NCI-H2081 (cell line): ENCODE measurements around the gene STAG3.
"Not testable (repeated sequence)": the region's sequence is repeated elsewhere in the genome, so short reads cannot be mapped to it uniquely, and the experiment has no call there.

Experiments
- DNase-seq, 2 experiments: peaks; one replicate each; lab custom pipeline; 2025; lab: John Stamatoyannopoulos, UW

STAG3 gene, protein sequence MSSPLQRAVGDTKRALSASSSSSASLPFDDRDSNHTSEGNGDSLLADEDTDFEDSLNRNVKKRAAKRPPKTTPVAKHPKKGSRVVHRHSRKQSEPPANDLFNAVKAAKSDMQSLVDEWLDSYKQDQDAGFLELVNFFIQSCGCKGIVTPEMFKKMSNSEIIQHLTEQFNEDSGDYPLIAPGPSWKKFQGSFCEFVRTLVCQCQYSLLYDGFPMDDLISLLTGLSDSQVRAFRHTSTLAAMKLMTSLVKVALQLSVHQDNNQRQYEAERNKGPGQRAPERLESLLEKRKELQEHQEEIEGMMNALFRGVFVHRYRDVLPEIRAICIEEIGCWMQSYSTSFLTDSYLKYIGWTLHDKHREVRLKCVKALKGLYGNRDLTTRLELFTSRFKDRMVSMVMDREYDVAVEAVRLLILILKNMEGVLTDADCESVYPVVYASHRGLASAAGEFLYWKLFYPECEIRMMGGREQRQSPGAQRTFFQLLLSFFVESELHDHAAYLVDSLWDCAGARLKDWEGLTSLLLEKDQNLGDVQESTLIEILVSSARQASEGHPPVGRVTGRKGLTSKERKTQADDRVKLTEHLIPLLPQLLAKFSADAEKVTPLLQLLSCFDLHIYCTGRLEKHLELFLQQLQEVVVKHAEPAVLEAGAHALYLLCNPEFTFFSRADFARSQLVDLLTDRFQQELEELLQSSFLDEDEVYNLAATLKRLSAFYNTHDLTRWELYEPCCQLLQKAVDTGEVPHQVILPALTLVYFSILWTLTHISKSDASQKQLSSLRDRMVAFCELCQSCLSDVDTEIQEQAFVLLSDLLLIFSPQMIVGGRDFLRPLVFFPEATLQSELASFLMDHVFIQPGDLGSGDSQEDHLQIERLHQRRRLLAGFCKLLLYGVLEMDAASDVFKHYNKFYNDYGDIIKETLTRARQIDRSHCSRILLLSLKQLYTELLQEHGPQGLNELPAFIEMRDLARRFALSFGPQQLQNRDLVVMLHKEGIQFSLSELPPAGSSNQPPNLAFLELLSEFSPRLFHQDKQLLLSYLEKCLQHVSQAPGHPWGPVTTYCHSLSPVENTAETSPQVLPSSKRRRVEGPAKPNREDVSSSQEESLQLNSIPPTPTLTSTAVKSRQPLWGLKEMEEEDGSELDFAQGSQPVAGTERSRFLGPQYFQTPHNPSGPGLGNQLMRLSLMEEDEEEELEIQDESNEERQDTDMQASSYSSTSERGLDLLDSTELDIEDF

DNA sequence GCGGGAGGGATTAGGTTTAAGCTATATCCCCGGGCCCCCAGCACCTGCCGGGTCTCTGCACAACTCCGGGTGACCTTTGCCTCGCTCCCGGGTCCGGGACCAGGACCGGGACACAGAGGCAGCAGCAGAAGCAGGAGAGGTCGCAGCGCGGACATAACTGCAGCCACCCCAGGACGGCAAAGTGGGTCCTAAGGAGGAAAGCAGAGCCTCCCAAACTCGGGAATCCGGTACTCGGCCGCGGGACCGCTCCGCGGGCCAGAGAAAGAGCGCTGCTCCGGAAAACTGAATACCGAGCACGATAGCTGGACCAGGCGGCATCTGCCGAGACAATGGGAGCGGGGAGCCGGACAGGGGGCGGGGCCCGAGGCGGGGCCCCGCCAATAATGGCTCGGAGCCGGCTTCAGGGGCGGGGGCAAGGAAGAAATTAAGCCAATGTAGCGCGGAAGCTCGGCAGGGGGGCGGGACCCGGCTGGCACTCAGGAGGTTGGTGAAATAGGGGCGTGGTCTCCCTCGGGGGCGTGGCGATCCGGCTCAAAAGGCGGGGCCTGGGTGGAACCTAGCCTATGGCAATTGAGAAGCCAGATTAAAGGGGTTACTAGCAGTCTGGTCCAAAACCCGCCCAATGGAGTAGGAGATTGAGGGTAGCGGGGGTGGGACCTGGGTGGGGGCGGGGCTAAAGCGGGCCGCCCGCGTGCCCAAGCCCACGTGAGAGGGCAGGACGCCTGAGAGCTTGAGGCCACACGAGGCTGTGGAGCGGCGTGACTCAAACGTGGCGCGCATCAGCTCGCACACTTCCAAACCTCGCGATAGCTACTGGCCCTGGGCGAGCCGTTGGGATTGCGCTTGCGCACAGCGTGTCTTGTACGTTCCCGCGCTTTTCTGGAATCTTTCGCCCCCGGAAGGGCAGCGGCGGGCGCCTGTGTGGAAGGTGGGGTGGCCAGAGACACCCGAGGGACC lies at the start of gene STAG3, which contains the start of gene GPC2:
Gene STAG3 (plus strand): TSS at position 874 of the 957 bp plus-strand sequence. CDS start 2,639 bp downstream, outside the sequence.
Gene GPC2 (minus strand): TSS at position 337 of the 957 bp plus-strand sequence. CDS start 182 bp downstream, at position 155.
- peak; percentile 97 to 98 for DNase-seq

- no peak for DNase-seq
Observed at GRCh38 chr7:100128637-100128963, 49.1 kb upstream of the STAG3 start.

DNA sequence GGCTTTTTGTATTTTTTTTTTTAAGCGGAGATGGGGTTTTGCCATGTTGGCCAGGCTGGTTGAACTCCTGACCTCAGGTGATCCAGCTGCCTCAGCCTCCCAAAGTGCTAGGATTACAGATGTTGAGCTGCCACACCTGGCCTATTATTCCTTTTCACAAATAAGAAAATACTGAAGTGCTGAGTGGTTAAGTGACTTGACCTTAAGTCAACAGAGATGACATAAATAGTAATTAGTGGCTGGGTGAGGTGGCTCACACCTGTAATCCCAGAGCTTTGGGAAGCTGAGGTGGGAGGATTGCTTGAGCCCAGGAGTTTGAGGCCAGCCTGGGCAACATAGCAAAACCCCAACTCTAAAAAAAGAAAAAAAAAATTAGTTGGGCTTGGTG lies 47.5 kb upstream of the STAG3 start:
- DNase-seq: not testable (repeated sequence)

DNA sequence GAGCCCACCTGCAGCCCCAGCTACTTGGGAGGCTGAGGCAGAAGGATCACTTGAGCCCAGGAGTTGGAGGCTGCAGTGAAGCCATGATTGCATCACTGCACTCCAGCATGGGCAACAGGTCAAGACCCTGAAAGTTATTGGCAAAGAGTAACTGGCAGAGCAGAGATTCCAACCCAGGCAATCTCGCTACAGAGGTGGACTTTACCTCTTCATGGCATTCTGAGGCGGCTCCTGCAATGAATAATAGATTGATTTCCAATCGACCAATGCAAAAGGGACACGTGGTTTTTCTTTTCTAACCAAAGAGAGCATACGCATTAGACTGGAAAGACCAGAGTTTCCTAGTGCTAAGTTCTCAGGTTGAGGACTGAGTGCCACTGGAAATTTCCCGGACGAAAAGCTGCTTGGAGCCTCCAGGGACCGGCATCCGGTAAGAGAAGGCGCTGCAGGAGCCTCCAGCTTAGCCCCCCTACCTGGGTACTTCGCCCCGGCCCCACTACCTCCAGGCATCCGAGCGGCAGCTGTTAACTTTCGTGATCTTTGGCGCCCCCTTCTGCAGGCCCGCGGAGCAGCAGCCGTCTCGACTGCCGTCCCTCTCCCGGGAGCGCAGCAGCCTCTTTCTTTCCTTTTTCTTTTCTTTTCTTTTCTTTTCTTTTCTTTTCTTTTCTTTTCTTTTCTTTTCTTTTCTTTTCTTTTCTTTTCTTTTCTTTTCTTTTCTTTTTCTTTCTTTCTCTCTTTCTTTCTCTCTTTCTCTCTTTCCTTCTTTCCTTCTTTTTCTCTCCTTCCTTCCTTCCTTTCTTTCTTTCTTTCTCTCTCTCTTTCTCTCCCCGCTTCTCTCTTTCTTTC lies 46.9 kb upstream of the STAG3 start:
- peak; percentile 82 to 92 for DNase-seq

DNA sequence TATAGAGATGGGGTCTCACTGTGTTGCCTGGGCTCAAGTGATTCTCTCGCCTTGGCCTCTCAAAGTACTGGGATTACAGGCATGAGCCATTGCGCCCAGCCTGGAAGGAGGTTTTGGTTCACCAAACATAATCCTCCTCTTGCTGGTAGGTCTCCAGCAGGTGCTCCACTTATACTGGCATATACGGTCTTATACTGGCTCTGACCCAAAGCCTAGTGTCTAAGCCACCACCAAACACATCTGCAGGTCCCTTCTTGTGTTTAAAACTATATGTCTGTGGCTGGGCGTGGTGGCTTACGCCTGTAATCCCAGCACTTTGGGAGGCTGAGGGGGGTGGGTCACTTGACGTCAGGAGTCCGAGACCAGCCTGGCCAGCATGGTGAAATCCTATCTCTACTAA lies 45.6 kb upstream of the STAG3 start:
- peak in 1 of 2 experiments; percentile 31 for DNase-seq

GRCh38 chr7:100132697-100133151 lies 45.0 kb upstream of the STAG3 start:
- DNase-seq: peak; percentile 77 to 79

GRCh38 chr7:100137851-100138760 lies 39.6 kb upstream of the STAG3 start:
- DNase-seq: peak in 1 of 2 experiments; percentile 33

DNA sequence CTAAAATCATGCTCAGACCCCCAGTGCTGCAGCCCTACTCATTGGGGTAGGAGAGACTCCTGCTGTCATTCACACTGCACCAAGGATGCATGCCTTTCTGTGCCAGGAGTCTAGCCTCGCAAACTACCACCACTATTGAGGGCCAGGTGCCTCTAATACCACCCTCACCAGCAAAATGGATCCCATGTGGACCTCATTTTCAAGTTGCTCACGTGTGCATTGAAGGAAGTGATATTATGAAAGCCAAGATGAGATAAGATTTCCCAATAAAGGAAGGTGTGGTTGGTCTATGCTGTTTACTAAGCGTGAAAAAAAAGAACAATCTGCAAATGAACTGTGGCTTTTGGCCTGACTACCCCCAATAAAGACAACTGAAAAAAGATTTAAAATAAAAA lies 36.2 kb upstream of the STAG3 start:
- DNase-seq: no peak

DNA sequence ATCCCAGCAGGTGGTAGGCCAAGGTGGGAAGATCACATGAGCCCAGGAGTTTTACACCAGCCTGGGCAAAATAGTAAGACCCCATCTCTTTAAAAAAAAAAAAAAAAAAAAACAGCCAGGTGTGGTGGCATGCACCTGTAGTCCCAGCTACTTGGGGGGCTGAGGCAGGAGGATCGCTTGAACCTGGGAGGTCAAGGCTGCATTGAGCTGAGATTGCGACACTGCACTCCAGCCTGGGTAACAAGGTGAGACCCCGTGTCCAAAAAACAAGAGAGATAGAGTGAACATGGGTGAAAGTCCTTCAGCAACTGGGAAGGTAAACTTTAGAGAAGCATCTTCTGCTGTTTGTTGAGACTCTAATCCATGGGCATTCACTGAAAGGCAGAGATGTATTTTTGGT lies 35.3 kb upstream of the STAG3 start:
- no peak for DNase-seq

GRCh38 chr7:100146350-100146749 lies 31.4 kb upstream of the STAG3 start:
- not testable (repeated sequence) for DNase-seq

- DNase-seq: no peak
Observed at GRCh38 chr7:100147278-100147677, 30.4 kb upstream of the STAG3 start.

DNA sequence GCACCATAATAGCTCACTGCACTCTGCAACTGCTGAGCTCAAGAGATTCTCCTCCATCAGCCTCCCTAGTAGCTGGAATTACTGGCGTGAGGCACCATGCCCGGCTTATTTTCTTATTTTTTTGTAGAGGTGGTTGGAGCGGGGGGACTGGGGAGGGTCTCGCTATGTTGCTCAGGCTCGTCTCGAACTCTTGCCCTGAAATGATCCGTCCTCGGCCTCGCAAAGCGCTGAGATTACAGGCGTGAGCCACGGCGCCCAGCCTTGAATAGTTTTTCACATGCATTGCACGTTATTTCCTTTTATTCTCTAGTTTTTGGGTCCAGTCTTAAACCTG lies 29.5 kb upstream of the STAG3 start:
- no peak for DNase-seq

DNA sequence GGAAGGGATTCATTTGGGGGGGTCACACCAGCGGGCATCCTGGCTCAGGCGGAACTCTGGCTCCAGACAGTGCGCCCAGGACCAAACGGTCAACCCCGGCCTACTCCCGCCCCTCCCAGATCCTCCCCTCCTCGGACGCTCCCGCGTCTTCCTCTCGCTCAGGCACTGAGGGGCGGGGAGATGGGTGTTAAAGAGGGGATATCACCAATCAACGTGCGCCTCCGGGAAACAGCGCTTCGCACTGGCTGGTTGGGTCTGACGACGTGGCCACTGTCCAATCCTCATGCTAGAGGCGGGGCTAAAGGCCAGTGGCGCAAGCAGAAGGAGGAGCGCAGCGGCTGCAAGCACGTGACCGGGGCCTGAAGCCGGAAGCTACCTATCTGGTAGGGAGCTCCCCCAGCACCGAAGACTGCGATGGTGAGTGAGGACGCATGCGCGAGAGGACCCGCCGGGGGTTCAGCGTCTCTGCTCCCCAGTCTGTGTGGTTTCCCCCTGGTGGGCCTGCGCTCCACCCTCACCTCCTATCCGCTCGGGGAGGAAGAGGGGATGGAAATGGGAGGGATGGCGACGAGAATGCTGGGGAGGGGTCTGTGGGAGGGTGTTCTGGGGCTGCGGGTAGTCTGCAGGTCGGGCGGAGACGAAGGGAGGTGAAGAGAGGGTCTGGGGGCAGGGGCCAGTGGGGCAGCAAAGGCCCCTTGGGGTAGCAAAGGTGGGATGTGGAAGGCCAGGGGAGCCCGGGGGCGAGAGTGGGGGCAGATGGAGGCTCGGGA lies 29.0 kb upstream of the STAG3 start, which contains the start of gene LAMTOR4:
Gene LAMTOR4 (plus strand): TSS at position 360 of the 770 bp plus-strand sequence. CDS start 55 bp downstream, at position 415.
- peak; percentile 99 to 100 for DNase-seq

DNA sequence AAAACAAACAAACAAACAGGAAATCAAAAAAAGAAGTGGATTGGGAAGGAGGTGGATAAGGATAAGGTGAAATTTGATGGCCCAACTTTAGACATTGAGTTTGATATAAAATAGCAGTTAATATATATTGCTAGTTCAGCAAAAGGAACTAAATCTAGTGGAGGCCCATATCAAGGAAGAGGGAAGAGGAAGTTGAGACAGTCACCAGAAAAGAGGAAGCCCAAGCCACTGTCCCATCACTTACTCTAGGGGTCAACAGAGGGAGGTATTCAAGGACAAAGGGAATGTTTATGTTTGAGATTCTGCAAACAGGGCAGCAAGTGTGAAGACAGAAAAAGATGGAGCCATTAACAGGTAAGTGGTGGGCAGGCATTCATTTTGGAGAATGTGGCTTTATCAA lies 25.3 kb upstream of the STAG3 start:
- no peak for DNase-seq

DNA sequence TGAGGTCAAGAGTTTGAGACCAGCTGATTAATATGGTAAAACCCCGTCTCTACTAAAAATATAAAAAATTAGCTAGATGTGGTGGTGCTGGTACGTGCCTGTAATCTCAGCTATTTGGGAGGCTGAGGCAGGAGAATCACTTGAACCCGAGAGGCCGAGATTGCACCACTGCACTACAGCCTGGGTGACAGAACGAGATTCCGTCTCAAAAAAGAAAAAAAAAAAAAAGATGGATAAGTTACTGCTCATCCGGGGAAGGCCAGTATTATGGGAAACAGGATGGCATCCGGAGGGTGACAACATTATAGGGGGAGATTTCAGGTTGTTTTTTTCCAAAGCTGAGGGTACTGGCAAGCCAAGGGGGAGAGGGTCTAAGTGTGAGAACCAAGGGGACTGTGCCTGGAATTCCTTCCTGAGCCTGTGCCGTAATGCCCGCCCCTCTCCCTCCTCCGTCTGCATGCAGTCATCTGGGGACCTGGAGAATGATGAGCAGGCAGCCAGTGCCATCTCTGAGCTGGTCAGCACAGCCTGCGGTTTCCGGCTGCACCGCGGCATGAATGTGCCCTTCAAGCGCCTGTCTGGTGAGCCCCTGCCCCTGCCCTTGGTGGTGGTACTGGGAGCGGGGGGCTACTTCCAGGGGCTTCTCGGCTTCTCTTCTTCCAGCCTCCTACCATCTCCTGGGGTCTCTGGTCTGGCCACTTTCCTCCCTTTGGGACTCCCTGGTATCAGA lies 24.6 kb upstream of the STAG3 start:
- DNase-seq: no peak

GRCh38 chr7:100153708-100154535 lies 23.8 kb upstream of the STAG3 start:
- no peak for DNase-seq
